Lower lobe of right lung (tissue), 2 donors: ENCODE measurements around the gene HYLS1. TPM values are rescaled to one million over a fixed set of nuclear protein-coding genes. Genes with fewer than 3 reads are reported as not detected.

Experiments
- ATAC-seq, 2 donors: fragments of 200-7000 bp; cut with Tn5 transposase; one replicate each; pipeline ENCODE4 v1.9.1; 2020 to 2022; ENCODE audit warnings: mild to moderate bottlenecking in 2 of 2, moderate library complexity in 2 of 2
- DNase-seq: peaks from one replicate; pipeline ENCODE4 v3.0.0-alpha.2; 2020
- H3K27ac ChIP-seq: fragments of 200-600 bp; one replicate; pipeline ENCODE4 v1.8.0; 2022
- H3K27me3 ChIP-seq: fragments of 200-600 bp; one replicate; pipeline ENCODE4 v1.8.0; 2022; ENCODE audit warnings: low read depth
- H3K36me3 ChIP-seq: fragments of 200-600 bp; one replicate; pipeline ENCODE4 v1.8.0; 2022; ENCODE audit warnings: mild to moderate bottlenecking
- H3K4me1 ChIP-seq: fragments of 200-600 bp; one replicate; pipeline ENCODE4 v1.8.0; 2022
- H3K4me3 ChIP-seq: fragments of 200-600 bp; one replicate; pipeline ENCODE4 v1.8.0; 2022; ENCODE audit warnings: mild to moderate bottlenecking
- H3K9me3 ChIP-seq: fragments of 200-600 bp; one replicate; pipeline ENCODE4 v1.8.0; 2022
- CTCF ChIP-seq: fragments of 200-600 bp; IDR thresholded peaks from one replicate; pipeline ENCODE4 v1.8.0; 2022; ENCODE audit warnings: antibody characterized with exemption, mild to moderate bottlenecking
- intact Hi-C: fragments of 100-400 bp; cut with DNase I; formaldehyde crosslinking; loops from one replicate; pipeline ENCODE4 v1.11.0; 2022
- total RNA-seq: library from RNA; stranded (reverse); fragmentation: NEBNext Ultra II Directional; extraction: Animal tissue kit (Norgen Biotek cat#: 25700); gene quantifications from one replicate; pipeline ENCODE4 v1.2.1, GENCODE V29; 2021
- donor health status: DM: no; HTN: yes; CAD: no; lungs with severe emphysema.

HYLS1 gene
- total RNA-seq, 1 donor from 2014 or later: 4.5 TPM

- no peak for ATAC-seq
- Histone ChIP-seq H3K4me3 (no peak overlapping the region), H3K27me3 (peaks cover 3% of the 10 kb centered on the region), H3K4me1 (no peaks in the 10 kb centered on the region), H3K9me3 (no peaks in the 10 kb centered on the region), H3K27ac (no peak overlapping the region), H3K36me3 (no peaks in the 10 kb centered on the region)
- no peak for TF ChIP-seq CTCF
- DNase-seq: no peak
- intact Hi-C loops: no loop called here
Observed at GRCh38 chr11:125946712-125947418, 59.4 kb downstream of the HYLS1 start.

- no peaks in the 10 kb centered on the region for H3K9me3 ChIP-seq
- DNase-seq (no peak), ATAC-seq (no peak)
- no peak overlapping the region for H3K4me3 ChIP-seq
- intact Hi-C loops: no loop called here
- no peaks in the 10 kb centered on the region for H3K36me3 ChIP-seq
- no peak for TF ChIP-seq CTCF
- no peak overlapping the region for H3K27ac ChIP-seq
- H3K4me1 ChIP-seq: no peaks in the 10 kb centered on the region
- H3K27me3 ChIP-seq: peaks cover 3% of the 10 kb centered on the region
Observed at GRCh38 chr11:125947419-125948277, 60.2 kb downstream of the HYLS1 start.

GRCh38 chr11:125948278-125949051, 61.0 kb downstream of the HYLS1 start:
- no peaks in the 10 kb centered on the region for H3K4me1 ChIP-seq
- H3K9me3 ChIP-seq: no peaks in the 10 kb centered on the region
- intact Hi-C loops: no loop called here
- H3K4me3 ChIP-seq: no peak overlapping the region
- no peak for TF ChIP-seq CTCF
- no peak overlapping the region for H3K27ac ChIP-seq
- H3K36me3 ChIP-seq: no peaks in the 10 kb centered on the region
- H3K27me3 ChIP-seq: no peaks in the 10 kb centered on the region
- ATAC-seq: no peak
- DNase-seq: no peak

GRCh38 chr11:125949271-125950177, 62.1 kb downstream of the HYLS1 start:
- intact Hi-C loops: no loop called here
- no peak overlapping the region for H3K4me3 ChIP-seq
- H3K9me3 ChIP-seq: no peaks in the 10 kb centered on the region
- H3K27me3 ChIP-seq: no peaks in the 10 kb centered on the region
- no peak for TF ChIP-seq CTCF
- DNase-seq: no peak
- H3K36me3 ChIP-seq: no peaks in the 10 kb centered on the region
- no peaks in the 10 kb centered on the region for H3K4me1 ChIP-seq
- H3K27ac ChIP-seq: no peak overlapping the region
- no peak for ATAC-seq

GRCh38 chr11:125950178-125950490, 62.7 kb downstream of the HYLS1 start:
- DNase-seq: no peak
- H3K27ac ChIP-seq: no peak overlapping the region
- intact Hi-C loops: no loop called here

More at GRCh38 chr11:125950178-125950490, 62.7 kb downstream of the HYLS1 start:
- H3K36me3 ChIP-seq: no peaks in the 10 kb centered on the region
- ATAC-seq: no peak
- H3K27me3 ChIP-seq: no peaks in the 10 kb centered on the region
- no peaks in the 10 kb centered on the region for H3K4me1 ChIP-seq
- no peaks in the 10 kb centered on the region for H3K9me3 ChIP-seq
- TF ChIP-seq CTCF: no peak
- no peak overlapping the region for H3K4me3 ChIP-seq
